Thoracic aorta (tissue), 2 donors: ENCODE measurements around the gene ARHGAP35. TPM values are rescaled to one million over a fixed set of nuclear protein-coding genes. Genes with fewer than 3 reads are reported as not detected.
"Not testable (repeated sequence)": the region's sequence is repeated elsewhere in the genome, so short reads cannot be mapped to it uniquely, and the experiment has no call there.

Experiments
- ATAC-seq: fragments of 150-250 bp; one replicate; pipeline ENCODE4 v1.8.0; 2017; ENCODE audit warnings: low read depth; ENCODE audit not compliant: insufficient number of reproducible peaks, low FRiP score
- DNase-seq: peaks from one replicate; pipeline ENCODE4 v3.0.0-alpha.2; 2020; ENCODE audit warnings: low spot score
- H3K27ac ChIP-seq, 2 donors: fragments of 200-600 bp; sonication (generic); 1 replicate in 1 of 2; 2 replicates in 1 of 2; pipeline ENCODE4 v1.5.1; 2016; ENCODE audit warnings: mild to moderate bottlenecking in 2 of 2, moderate library complexity in 2 of 2
- H3K27me3 ChIP-seq: fragments of 200-600 bp; sonication (generic); replicated peaks from 2 replicates; pipeline ENCODE4 v1.6.0; 2016; ENCODE audit warnings: mild to moderate bottlenecking; ENCODE audit not compliant: insufficient read depth
- H3K36me3 ChIP-seq: fragments of 200-600 bp; sonication (generic); one replicate; pipeline ENCODE4 v1.5.1; 2016
- H3K4me1 ChIP-seq, 2 donors: fragments of 200-600 bp; sonication (generic); 1 replicate in 1 of 2; 2 replicates in 1 of 2; pipeline versions ENCODE4 v1.5.1 to v1.6.0; 2016; ENCODE audit warnings: low read depth in 2 of 2, mild to moderate bottlenecking in 1 of 2; ENCODE audit not compliant: control insufficient read depth in 1 of 2
- H3K4me3 ChIP-seq: fragments of 200-600 bp; sonication (generic); 2 replicates; pipeline ENCODE4 v1.5.1; 2016; ENCODE audit warnings: mild to moderate bottlenecking
- H3K9me3 ChIP-seq: fragments of 200-600 bp; sonication (generic); 2 replicates; pipeline ENCODE4 v1.5.1; 2016
- total RNA-seq, 2 donors: library from RNA; depleted of rRNA; stranded (reverse); fragments of >200 nt; gene quantifications; one replicate each; pipeline versions ENCODE4 v1.1.0 to v1.2.3, GENCODE V29; 2016
- TF ChIP-seq, protein P1 (sequence below): fragments of 200-600 bp; sonication (generic); IDR thresholded peaks from one replicate; pipeline ENCODE4 v1.5.1; 2019; ENCODE audit warnings: antibody characterized with exemption

The ARHGAP35 gene
- total RNA-seq, 2 donors from 2014 or later = 42.9 to 51.1 TPM

DNA sequence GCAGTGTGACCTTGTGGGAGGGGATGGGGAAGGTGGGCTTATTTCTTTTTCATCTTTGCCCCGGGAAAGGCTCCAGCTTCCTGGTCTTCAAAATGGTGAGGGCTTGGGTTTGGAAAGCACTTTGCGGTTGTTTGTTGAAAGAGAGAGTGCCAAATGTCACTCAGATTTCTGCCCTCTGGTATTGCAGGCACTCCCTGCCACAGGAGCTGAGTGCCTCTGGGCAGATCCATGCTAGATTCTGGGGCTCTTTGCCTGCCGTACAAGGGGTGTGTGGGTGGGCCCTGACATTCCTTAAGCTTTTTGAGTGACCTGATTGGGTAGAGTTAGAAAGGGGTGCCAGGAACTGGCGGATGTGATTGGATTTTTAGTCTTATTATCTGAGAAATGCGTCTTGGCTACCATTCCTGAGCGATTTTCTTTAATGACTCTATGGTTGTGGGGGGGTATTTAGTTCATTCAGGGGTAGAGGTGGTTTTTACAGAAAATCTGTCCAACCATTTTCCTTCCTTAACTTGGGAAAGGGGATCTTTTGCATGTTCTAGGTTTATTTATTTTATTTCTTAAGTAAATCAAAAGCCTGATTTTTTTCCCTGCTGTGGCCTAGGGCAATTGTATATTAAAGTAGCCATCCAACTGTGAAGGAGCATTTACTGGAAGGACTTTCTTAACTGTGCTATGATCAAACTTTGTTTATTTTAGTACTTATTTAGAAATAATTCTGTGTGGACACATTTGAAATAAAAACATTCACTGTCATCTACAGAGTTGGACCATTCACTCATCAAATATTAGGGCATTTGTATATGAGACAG lies 3.2 kb downstream of the ARHGAP35 start:
- peak overlapping the region; percentile 57 to 98 for H3K27ac ChIP-seq
- no peaks in the 10 kb centered on the region for H3K27me3 ChIP-seq
- no peak for DNase-seq
- H3K9me3 ChIP-seq = no peaks in the 10 kb centered on the region
- H3K4me3 ChIP-seq = peak overlapping the region; percentile 97
- peaks cover 45 to 63% of the 10 kb centered on the region in 2 donors for H3K4me1 ChIP-seq
- no peaks in the 10 kb centered on the region for H3K36me3 ChIP-seq
- ATAC-seq = no peak
- TF ChIP-seq, protein P1, sequence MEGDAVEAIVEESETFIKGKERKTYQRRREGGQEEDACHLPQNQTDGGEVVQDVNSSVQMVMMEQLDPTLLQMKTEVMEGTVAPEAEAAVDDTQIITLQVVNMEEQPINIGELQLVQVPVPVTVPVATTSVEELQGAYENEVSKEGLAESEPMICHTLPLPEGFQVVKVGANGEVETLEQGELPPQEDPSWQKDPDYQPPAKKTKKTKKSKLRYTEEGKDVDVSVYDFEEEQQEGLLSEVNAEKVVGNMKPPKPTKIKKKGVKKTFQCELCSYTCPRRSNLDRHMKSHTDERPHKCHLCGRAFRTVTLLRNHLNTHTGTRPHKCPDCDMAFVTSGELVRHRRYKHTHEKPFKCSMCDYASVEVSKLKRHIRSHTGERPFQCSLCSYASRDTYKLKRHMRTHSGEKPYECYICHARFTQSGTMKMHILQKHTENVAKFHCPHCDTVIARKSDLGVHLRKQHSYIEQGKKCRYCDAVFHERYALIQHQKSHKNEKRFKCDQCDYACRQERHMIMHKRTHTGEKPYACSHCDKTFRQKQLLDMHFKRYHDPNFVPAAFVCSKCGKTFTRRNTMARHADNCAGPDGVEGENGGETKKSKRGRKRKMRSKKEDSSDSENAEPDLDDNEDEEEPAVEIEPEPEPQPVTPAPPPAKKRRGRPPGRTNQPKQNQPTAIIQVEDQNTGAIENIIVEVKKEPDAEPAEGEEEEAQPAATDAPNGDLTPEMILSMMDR = no peak

- DNase-seq = no peak
- TF ChIP-seq, protein P1 = no peak
- Histone ChIP-seq H3K4me1 (peaks cover 37 to 57% of the 10 kb centered on the region in 2 donors), H3K36me3 (no peaks in the 10 kb centered on the region), H3K9me3 (no peaks in the 10 kb centered on the region), H3K27me3 (no peaks in the 10 kb centered on the region), H3K27ac (peak overlapping the region in 1 of 2 donors; percentile 37), H3K4me3 (no peak overlapping the region)
- ATAC-seq = no peak
Observed at GRCh38 chr19:46866407-46867136, 5.8 kb downstream of the ARHGAP35 start.

DNA sequence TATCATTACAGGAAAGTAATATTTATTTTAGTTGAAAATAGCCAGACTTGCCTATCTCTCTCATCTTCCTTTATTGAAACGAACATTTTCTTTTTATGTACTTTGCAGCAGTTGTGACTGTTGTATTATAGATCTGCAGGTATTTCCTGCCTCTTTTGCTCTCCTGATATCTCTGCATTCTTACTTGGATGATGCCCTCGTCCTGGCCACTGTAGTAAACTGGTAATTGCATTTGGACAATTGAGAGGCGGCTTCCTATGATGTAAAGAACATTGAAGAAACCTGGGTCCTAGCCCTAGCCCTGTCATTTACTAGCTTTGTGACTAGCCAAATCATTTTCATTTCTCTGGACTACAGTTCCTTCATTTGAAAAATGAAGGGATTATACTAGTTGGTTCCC lies 6.4 kb downstream of the ARHGAP35 start:
- no peaks in the 10 kb centered on the region for H3K27me3 ChIP-seq
- no peaks in the 10 kb centered on the region for H3K9me3 ChIP-seq
- no peak overlapping the region for H3K27ac ChIP-seq
- DNase-seq (no peak), ATAC-seq (no peak)
- TF ChIP-seq, protein P1 = no peak
- H3K4me3 ChIP-seq = no peak overlapping the region
- no peaks in the 10 kb centered on the region for H3K36me3 ChIP-seq
- H3K4me1 ChIP-seq = peaks cover 37 to 56% of the 10 kb centered on the region in 2 donors

DNA sequence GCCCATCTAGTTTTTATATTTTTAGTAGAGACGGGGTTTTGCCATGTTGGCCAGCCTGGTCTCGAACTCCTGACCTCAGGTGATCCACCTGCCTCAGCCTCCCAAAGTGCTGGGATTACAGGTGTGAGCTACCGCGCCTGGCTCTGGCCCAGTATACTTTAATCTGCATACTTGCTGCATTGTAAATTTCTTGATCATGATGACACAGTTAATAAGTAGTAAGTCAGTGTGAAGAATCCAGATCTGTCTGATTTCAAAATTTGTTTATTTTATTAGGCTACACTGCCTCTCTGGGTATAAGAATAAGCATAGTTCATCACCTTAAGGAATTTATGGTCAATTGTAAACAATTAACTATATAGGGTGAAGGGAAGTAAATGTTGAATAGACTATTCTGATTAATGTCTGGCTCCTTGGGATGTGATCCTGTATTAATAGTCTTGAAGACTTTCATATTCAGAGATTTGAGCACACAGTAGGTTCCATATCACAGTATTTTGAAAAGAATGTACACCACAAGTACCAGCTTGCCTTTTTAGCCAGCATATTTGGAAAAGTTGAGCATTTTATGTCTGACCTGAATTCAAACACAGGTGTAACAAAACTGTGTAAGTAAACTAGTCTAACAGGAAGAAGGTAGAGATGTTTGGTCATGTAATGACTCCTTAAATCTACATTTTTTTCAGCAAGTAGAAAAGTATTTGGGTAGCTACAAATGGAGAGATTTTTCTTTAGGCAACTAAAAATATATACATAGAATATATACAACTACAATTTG lies 7.4 kb downstream of the ARHGAP35 start:
- H3K27ac ChIP-seq = no peak overlapping the region
- H3K9me3 ChIP-seq = no peaks in the 10 kb centered on the region
- H3K27me3 ChIP-seq = no peaks in the 10 kb centered on the region
- TF ChIP-seq, protein P1 = no peak
- peaks cover 30 to 45% of the 10 kb centered on the region in 2 donors for H3K4me1 ChIP-seq
- no peak for ATAC-seq
- DNase-seq = no peak
- no peak overlapping the region for H3K4me3 ChIP-seq
- no peaks in the 10 kb centered on the region for H3K36me3 ChIP-seq

DNA sequence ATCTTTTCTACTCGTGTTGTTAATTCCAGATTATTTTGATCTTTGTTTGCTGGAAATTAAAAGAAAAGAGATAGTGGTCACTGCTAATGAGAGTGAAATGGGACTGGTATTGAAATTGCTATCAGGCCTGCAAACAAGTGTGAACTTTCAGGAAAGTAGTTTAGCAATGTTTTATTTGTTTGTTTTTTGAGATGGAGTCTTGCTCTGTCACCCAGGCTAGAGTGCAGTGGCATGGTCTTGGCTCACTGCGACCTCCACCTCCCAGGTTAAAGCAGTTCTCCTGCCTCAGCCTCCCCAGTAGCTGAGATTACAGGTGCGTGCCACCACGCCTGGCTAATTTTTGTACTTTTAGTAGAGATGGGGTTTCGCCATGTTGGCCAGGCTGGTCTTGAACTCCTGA lies 10.4 kb downstream of the ARHGAP35 start:
- not testable (repeated sequence) for H3K27ac ChIP-seq, H3K36me3 ChIP-seq, H3K27me3 ChIP-seq, DNase-seq, H3K9me3 ChIP-seq, H3K4me3 ChIP-seq, ATAC-seq
- peaks cover 13 to 22% of the 10 kb centered on the region in 2 donors for H3K4me1 ChIP-seq
